Measurements from ENCODE around the gene TMED8.

- TF ChIP-seq, protein P1, sequence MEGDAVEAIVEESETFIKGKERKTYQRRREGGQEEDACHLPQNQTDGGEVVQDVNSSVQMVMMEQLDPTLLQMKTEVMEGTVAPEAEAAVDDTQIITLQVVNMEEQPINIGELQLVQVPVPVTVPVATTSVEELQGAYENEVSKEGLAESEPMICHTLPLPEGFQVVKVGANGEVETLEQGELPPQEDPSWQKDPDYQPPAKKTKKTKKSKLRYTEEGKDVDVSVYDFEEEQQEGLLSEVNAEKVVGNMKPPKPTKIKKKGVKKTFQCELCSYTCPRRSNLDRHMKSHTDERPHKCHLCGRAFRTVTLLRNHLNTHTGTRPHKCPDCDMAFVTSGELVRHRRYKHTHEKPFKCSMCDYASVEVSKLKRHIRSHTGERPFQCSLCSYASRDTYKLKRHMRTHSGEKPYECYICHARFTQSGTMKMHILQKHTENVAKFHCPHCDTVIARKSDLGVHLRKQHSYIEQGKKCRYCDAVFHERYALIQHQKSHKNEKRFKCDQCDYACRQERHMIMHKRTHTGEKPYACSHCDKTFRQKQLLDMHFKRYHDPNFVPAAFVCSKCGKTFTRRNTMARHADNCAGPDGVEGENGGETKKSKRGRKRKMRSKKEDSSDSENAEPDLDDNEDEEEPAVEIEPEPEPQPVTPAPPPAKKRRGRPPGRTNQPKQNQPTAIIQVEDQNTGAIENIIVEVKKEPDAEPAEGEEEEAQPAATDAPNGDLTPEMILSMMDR (conservative IDR thresholded peaks at IDR 0.05) = no peak
- no peak for TF ChIP-seq EZH2 (IDR thresholded peaks at IDR 0.05; ENCODE audit: low read depth)
These were observed 49.8 kb downstream of the TMED8 start for GRCh38 chr14:77327111-77327510.

Measured in PC-9 (cell line).